Upper lobe of left lung (tissue), 4 donors: ENCODE results near the gene PTPRF.

Experiments
- EP300 ChIP-seq, 4 donors: sonication (generic); formaldehyde crosslinking; IDR thresholded peaks; one replicate each; pipeline ENCODE4 v1.5.1; 2017; ENCODE audit warnings: antibody characterized with exemption in 4 of 4, control low read depth in 2 of 4
- POLR2AphosphoS5 ChIP-seq, 2 donors: sonication (generic); formaldehyde crosslinking; IDR thresholded peaks; one replicate each; pipeline ENCODE4 v1.5.1; 2017; ENCODE audit warnings: antibody characterized with exemption in 2 of 2
- TF ChIP-seq, protein P1 (sequence below), 6 experiments: fragments of 450-650 bp in 4 of 6; fragments of 200-600 bp in 2 of 6; sonication (generic) in 2 of 6; IDR thresholded peaks; one replicate each; pipeline ENCODE4 v1.5.1; 2016 to 2019; ENCODE audit warnings: antibody characterized with exemption in 6 of 6

DNA sequence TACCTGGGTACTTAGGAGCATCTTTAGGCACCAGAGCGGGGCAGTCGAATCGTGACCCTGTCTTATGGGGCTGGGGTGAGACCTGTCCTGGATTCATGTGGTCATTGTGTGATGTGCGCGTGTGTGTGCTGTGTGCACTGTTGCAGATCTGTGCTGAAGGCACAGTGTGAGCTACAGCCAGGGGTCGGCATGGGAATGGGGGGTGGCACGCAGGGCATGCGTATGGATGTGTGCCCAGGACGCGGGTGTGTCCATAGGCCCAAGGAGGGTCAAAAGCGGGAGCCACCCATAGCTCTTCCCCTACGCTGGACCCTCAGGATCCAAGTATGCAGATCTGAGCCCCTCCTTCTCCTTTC lies 14.6 kb downstream of the PTPRF start:
- TF ChIP-seq EP300 (IDR thresholded peaks at IDR 0.05) (no peak), POLR2AphosphoS5 (IDR thresholded peaks at IDR 0.05) (no peak)
- TF ChIP-seq, protein P1, sequence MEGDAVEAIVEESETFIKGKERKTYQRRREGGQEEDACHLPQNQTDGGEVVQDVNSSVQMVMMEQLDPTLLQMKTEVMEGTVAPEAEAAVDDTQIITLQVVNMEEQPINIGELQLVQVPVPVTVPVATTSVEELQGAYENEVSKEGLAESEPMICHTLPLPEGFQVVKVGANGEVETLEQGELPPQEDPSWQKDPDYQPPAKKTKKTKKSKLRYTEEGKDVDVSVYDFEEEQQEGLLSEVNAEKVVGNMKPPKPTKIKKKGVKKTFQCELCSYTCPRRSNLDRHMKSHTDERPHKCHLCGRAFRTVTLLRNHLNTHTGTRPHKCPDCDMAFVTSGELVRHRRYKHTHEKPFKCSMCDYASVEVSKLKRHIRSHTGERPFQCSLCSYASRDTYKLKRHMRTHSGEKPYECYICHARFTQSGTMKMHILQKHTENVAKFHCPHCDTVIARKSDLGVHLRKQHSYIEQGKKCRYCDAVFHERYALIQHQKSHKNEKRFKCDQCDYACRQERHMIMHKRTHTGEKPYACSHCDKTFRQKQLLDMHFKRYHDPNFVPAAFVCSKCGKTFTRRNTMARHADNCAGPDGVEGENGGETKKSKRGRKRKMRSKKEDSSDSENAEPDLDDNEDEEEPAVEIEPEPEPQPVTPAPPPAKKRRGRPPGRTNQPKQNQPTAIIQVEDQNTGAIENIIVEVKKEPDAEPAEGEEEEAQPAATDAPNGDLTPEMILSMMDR (IDR thresholded peaks at IDR 0.05), result no peak
